Esophagus muscularis mucosa (tissue), 4 donors: ENCODE results near the gene PRKN. TPM values are rescaled to one million over a fixed set of nuclear protein-coding genes. Genes with fewer than 3 reads are reported as not detected.

ENCODE experiments used
- DNase-seq: peaks from one replicate; pipeline ENCODE4 v3.0.0-alpha.2; 2017; ENCODE audit errors: extremely low spot score
- H3K27ac ChIP-seq, 4 donors: fragments of 200-600 bp; sonication (generic); replicated peaks in 1 of 4; 1 replicate in 3 of 4; 2 replicates in 1 of 4; pipeline ENCODE4 v1.5.1; 2016 to 2019; ENCODE audit warnings: mild to moderate bottlenecking in 1 of 4
- H3K27me3 ChIP-seq, 4 donors: fragments of 200-600 bp; sonication (generic); one replicate each; pipeline versions ENCODE4 v1.5.1 to v1.6.0; 2016 to 2019
- H3K36me3 ChIP-seq, 4 donors: fragments of 200-600 bp; sonication (generic); one replicate each; pipeline ENCODE4 v1.5.1; 2016 to 2019
- H3K4me1 ChIP-seq, 4 donors: fragments of 200-600 bp; sonication (generic); one replicate each; pipeline ENCODE4 v1.5.1; 2016 to 2019
- H3K4me3 ChIP-seq, 4 donors: fragments of 200-600 bp; sonication (generic); 1 replicate in 2 of 4; 2 replicates in 2 of 4; pipeline ENCODE4 v1.5.1; 2016 to 2019; ENCODE audit warnings: mild to moderate bottlenecking in 4 of 4, moderate library complexity in 1 of 4
- H3K9me3 ChIP-seq, 4 donors: fragments of 200-600 bp; sonication (generic); 1 replicate in 3 of 4; 2 replicates in 1 of 4; pipeline ENCODE4 v1.5.1; 2016 to 2019
- EP300 ChIP-seq: sonication (generic); formaldehyde crosslinking; IDR thresholded peaks from one replicate; pipeline ENCODE4 v1.6.1; 2017; ENCODE audit warnings: antibody characterized with exemption
- POLR2A ChIP-seq: fragments of 450-650 bp; IDR thresholded peaks from one replicate; pipeline ENCODE4 v1.6.1; 2017; ENCODE audit warnings: antibody characterized with exemption, moderate library complexity, mild to moderate bottlenecking, low read depth
- POLR2AphosphoS5 ChIP-seq, 2 donors: sonication (generic); formaldehyde crosslinking; IDR thresholded peaks; one replicate each; pipeline ENCODE4 v1.6.1; 2017; ENCODE audit warnings: antibody characterized with exemption in 2 of 2
- WGBS: methylation state at CpG from one replicate; pipeline ENCODE4 v1.1.5; 2018; 5-methylcytosine and 5-hydroxymethylcytosine counted together
- intact Hi-C: fragments of 100-400 bp; cut with DNase I; formaldehyde crosslinking; loops from one replicate; pipeline ENCODE4 v1.15.1; 2023
- total RNA-seq, 4 donors: library from RNA; depleted of rRNA; stranded (reverse); fragments of >200 nt; gene quantifications; one replicate each; pipeline versions ENCODE4 v1.1.0 to v1.2.1, GENCODE V29; 2016
- TF ChIP-seq, protein P1 (sequence below), 3 experiments: fragments of 200-600 bp in 2 of 3; fragments of 450-650 bp in 1 of 3; sonication (generic) in 2 of 3; IDR thresholded peaks; one replicate each; pipeline ENCODE4 v1.5.1; 2017 to 2019; ENCODE audit warnings: antibody characterized with exemption in 3 of 3, mild to moderate bottlenecking in 2 of 3, moderate library complexity in 1 of 3

PRKN gene
- total RNA-seq, 4 donors from 2014 or later = 9.6 to 14.5 (median 10.8) TPM

DNA sequence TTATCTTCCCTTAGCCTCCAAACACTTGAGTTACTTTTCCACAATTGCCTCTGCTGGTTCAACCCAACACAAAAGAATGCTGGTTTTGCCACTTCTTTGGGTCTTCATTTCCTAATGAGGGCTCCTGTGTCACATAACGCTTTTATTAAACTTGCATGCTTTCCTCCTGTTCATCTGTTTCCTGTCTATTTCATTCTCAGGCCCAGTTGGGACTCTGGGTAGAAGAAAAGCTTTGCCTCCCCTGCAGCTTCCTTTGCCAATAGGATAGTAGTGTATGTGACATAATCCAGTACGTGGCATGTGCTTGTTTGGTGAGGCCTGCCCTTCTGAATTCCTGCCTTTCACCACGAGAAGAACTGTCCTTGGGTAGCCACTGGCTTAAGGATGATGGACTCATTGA is 924.4 kb downstream of the PRKN start:
- Histone ChIP-seq H3K27ac (no peak overlapping the region), H3K4me1 (no peaks in the 10 kb centered on the region), H3K9me3 (no peaks in the 10 kb centered on the region), H3K4me3 (no peak overlapping the region), H3K27me3 (no peaks in the 10 kb centered on the region), H3K36me3 (no peaks in the 10 kb centered on the region)
- intact Hi-C loops = no loop called here
- no peak for TF ChIP-seq POLR2AphosphoS5 (IDR thresholded peaks at IDR 0.05)
- no peak for TF ChIP-seq POLR2A
- TF ChIP-seq EP300 = no peak
- TF ChIP-seq, protein P1, sequence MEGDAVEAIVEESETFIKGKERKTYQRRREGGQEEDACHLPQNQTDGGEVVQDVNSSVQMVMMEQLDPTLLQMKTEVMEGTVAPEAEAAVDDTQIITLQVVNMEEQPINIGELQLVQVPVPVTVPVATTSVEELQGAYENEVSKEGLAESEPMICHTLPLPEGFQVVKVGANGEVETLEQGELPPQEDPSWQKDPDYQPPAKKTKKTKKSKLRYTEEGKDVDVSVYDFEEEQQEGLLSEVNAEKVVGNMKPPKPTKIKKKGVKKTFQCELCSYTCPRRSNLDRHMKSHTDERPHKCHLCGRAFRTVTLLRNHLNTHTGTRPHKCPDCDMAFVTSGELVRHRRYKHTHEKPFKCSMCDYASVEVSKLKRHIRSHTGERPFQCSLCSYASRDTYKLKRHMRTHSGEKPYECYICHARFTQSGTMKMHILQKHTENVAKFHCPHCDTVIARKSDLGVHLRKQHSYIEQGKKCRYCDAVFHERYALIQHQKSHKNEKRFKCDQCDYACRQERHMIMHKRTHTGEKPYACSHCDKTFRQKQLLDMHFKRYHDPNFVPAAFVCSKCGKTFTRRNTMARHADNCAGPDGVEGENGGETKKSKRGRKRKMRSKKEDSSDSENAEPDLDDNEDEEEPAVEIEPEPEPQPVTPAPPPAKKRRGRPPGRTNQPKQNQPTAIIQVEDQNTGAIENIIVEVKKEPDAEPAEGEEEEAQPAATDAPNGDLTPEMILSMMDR (IDR thresholded peaks at IDR 0.05) = no peak
- DNase-seq = peak; percentile 55
- 73% methylated on average over 3 of the region's 3 CpGs for WGBS

DNA sequence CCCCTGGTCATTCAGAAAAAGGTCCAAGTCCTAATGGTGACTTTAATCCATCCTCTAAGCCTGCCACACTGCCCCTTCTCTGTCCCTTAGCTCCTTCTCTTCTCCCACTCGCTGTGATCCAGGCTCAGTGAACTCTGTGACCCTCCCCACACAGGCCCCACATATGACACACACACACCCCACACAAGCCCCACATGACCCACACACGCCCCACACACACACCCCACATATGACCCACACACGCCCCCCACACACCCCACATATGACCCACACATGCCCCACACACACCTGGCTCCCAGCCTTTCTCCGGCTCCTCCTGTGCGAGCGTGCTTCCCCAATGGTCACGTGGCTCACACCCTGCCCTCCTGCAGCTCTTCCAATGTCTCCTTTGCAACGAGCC is 925.3 kb downstream of the PRKN start:
- TF ChIP-seq, protein P1 (IDR thresholded peaks at IDR 0.05) = no peak
- TF ChIP-seq EP300 (no peak), POLR2A (no peak), POLR2AphosphoS5 (IDR thresholded peaks at IDR 0.05) (no peak)
- peak; percentile 66 for DNase-seq
- intact Hi-C loops = no loop called here

DNA sequence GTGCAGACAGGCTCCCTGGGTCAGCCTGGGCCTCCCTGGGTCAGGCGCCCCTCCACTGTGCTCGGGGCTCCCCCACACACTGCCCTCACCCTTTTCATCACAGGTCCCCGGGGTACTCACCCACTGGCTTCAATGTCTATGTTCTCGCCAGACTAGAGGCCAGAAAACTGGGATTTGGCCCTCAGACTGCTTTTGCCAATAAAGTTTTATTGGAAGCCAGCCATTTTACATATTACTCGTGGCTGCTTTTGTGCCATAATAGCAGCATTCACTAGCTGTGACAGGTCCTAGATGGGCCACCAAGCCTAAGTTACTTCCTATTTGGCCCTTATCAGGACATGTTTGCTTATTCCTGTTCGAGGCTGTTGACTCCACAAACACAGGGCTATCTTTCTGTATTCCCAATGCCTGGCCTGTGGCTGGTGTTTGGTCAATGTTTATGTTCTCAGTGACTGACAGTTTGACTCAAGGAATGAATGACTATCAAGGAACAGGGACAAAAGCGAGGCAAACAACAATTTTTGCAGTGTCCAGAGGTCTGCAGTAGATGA is 928.6 kb downstream of the PRKN start:
- intact Hi-C loops = no loop called here
- WGBS = 76% methylated on average over 7 of the region's 7 CpGs

More for the DNA sequence above, 925.3 kb downstream of the PRKN start:
- Histone ChIP-seq H3K27ac (no peak overlapping the region), H3K27me3 (no peaks in the 10 kb centered on the region), H3K9me3 (no peaks in the 10 kb centered on the region), H3K36me3 (no peaks in the 10 kb centered on the region), H3K4me1 (no peaks in the 10 kb centered on the region), H3K4me3 (no peak overlapping the region)
- 93% methylated on average over 8 of the region's 8 CpGs for WGBS

DNA sequence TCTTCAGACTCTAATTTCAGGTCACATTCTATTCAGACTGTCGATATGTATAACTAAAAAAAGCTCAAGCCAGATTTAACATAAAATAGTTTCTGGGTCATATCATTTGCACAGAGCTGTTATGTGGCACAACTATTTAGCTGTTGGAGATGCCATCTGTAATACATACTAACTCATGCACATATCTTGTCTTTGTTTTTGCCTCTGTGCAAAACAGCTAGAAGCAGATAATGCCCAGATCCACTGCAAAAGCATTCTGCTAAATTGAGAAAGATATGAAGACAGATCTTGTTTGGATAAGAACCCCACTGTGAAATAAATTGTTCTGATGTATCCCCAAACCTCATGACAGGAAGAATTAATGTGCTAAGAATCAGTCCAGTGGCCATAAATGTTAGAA is 930.9 kb downstream of the PRKN start:
- Histone ChIP-seq H3K9me3 (peaks cover 0 to 11% (median 0%) of the 10 kb centered on the region in 4 donors), H3K4me3 (no peak overlapping the region), H3K36me3 (no peaks in the 10 kb centered on the region), H3K4me1 (no peaks in the 10 kb centered on the region), H3K27me3 (no peaks in the 10 kb centered on the region), H3K27ac (no peak overlapping the region)
- no peak for DNase-seq
- WGBS = 45% methylated on average over 1 of the region's 1 CpG
- intact Hi-C loops = no loop called here
- TF ChIP-seq POLR2A (no peak), EP300 (no peak)
- TF ChIP-seq, protein P1 (IDR thresholded peaks at IDR 0.05) = no peak

More for the DNA sequence above, 928.6 kb downstream of the PRKN start:
- TF ChIP-seq, protein P1 (IDR thresholded peaks at IDR 0.05) = no peak
- TF ChIP-seq POLR2AphosphoS5 (IDR thresholded peaks at IDR 0.05) = no peak
- TF ChIP-seq EP300 = no peak
- no peak for TF ChIP-seq POLR2A
- no peaks in the 10 kb centered on the region for H3K36me3 ChIP-seq
- no peaks in the 10 kb centered on the region for H3K4me1 ChIP-seq
- no peaks in the 10 kb centered on the region for H3K27me3 ChIP-seq
- DNase-seq = peak; percentile 66
- no peaks in the 10 kb centered on the region for H3K9me3 ChIP-seq
- H3K4me3 ChIP-seq = no peak overlapping the region
- H3K27ac ChIP-seq = no peak overlapping the region
